ENCODE measurements around the gene SLC35A1. TPM values are rescaled to one million over a fixed set of nuclear protein-coding genes. Genes with fewer than 3 reads are reported as not detected.

SLC35A1 gene
- total RNA-seq, 1 donor from 2014 or later: 10.9 TPM

DNA sequence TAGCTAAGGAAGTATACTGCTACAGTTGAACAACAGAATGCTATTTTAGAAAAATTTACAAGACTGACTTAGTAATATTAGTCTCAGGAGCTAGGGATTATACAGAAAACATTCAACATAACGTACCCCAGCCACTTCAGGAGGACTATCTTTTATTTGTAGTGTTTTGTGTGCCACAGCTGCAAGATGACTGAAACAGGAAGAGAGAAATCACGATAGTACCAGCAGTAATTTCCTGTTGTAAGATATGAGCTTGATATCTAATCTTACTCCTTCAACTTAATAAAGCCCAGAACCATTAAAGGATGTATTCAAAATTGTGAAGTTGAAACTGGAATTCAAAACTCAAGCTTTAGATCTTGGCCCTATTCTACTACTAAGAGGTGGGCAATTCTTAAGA is 42.1 kb downstream of the SLC35A1 start:
- DNase-seq (ENCODE audit: missing footprints) (no peak), ATAC-seq (no peak)
- intact Hi-C loops (cut with DNase I): no loop called here

- DNase-seq (ENCODE audit: missing footprints): no peak
- no peak for ATAC-seq
- intact Hi-C loops (cut with DNase I): no loop called here
Measured at GRCh38 chr6:87518453-87518852, 45.7 kb downstream of the SLC35A1 start.

GRCh38 chr6:87522686-87523085 is 49.9 kb downstream of the SLC35A1 start:
- ATAC-seq: no peak
- no peak for DNase-seq (ENCODE audit: missing footprints)
- intact Hi-C loops (cut with DNase I): no loop called here

DNA sequence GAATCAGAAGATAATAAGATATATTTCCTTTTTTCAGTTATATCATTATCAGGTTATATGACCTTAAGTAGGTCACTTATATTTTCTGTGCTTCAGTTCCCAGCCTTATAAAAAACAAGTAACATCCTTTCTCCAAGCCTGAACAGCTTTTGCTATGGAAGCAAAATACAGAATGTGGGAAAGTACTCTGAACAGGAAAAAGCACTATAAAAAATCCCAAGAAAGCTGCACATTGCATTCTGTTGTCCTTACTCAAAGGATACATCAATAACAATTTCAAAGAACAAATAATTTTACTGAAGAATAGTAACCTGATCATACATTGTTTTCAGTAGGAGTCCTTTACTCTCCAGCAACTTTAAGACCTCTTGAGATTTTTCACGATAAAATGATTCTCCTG is 56.4 kb downstream of the SLC35A1 start:
- ATAC-seq (no peak), DNase-seq (ENCODE audit: missing footprints) (no peak)
- intact Hi-C loops (cut with DNase I): no loop called here

DNA sequence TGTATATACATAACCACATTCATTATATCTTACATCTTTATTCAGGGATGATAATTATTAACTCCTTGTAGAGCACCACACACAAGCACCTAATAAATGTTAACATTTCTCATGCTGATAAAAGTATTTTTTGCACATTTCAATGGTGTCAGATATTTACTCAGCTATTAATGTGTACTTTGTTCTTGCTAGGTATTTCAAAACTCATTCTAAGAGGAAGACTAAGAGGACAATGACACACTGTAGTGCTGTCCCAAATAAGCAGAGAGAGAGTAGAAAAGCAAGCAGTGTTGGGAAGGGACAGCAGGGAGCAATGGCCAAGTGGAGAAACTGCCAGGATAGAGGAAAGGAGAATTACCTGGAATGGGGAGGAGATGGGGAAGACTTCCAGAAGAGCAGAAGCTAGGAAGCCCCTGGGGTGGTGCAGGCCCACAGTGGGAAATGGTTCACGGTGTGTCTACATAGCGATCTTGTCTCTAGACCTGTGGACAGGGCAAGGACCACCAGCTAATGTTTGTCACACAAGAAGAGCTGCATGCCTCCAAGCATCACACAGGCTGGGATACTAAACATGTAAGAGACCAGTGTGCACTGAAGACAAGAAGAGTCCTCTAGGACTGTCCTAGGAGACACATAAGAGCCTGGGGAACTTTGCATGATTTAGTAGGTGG is 61.7 kb downstream of the SLC35A1 start:
- no peak for DNase-seq (ENCODE audit: missing footprints)
- no peak for ATAC-seq
- intact Hi-C loops (cut with DNase I): no loop called here

DNA sequence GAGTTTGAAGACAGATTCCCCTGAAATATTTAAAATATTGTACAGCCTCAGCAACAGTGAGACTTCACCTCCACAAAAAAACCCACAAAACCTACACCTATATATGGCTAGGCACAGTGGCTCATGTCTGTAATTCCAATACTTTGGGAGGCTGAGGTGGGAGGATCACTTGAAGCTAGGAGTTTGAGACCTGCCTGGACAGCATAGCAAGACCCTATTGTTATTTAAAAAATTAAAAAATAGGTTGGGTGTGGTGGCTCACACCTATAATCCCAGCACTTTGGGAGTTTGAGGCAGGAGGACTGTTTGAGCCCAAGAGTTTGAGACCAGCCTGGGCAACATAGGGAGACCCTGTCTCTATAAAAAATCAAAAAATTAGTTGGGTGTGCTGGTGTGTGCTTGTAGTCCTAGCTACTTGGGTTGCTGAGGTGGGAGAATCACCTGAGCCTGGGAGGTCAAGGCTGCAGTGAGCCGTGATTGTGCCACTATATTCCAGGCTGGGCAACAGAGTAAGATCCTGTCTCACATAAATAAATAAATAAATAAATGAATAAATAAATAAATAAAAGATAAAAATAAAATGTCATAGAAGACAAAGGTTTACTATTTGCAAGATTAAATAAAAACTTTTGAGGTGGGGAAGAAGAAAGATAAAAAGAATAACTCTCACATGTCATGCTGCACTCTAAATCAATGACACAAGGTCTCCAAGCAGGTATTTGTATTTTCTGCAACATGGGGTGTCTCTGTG is 65.9 kb downstream of the SLC35A1 start:
- DNase-seq (ENCODE audit: missing footprints) (no peak), ATAC-seq (no peak)
- intact Hi-C loops (cut with DNase I): no loop called here

GRCh38 chr6:87539554-87539953 is 66.8 kb downstream of the SLC35A1 start:
- ATAC-seq (no peak), DNase-seq (ENCODE audit: missing footprints) (no peak)
- intact Hi-C loops (cut with DNase I): no loop called here

- ATAC-seq (peak; percentile 42), DNase-seq (ENCODE audit: missing footprints) (no peak)
- intact Hi-C loops (cut with DNase I): no loop called here
Measured at GRCh38 chr6:87540539-87540938, 67.8 kb downstream of the SLC35A1 start.

GRCh38 chr6:87541041-87541440 is 68.3 kb downstream of the SLC35A1 start:
- intact Hi-C loops (cut with DNase I): no loop called here
- ATAC-seq (no peak), DNase-seq (ENCODE audit: missing footprints) (no peak)

- no peak for DNase-seq (ENCODE audit: missing footprints)
- peak; percentile 65 for ATAC-seq
- intact Hi-C loops (cut with DNase I): no loop called here
Measured at GRCh38 chr6:87541744-87542143, 69.0 kb downstream of the SLC35A1 start.

- no peak for ATAC-seq
- intact Hi-C loops (cut with DNase I): no loop called here
- DNase-seq (ENCODE audit: missing footprints): no peak
Measured at GRCh38 chr6:87543696-87544473, 71.1 kb downstream of the SLC35A1 start.

GRCh38 chr6:87544474-87544735 is 71.6 kb downstream of the SLC35A1 start:
- intact Hi-C loops (cut with DNase I): no loop called here
- DNase-seq (ENCODE audit: missing footprints) (no peak), ATAC-seq (no peak)

- intact Hi-C loops (cut with DNase I): no loop called here
- ATAC-seq (no peak), DNase-seq (ENCODE audit: missing footprints) (no peak)
Measured at GRCh38 chr6:87551799-87552198, 79.0 kb downstream of the SLC35A1 start.

- DNase-seq (ENCODE audit: missing footprints): no peak
- intact Hi-C loops (cut with DNase I): no loop called here
Measured at GRCh38 chr6:87553159-87553765, 80.5 kb downstream of the SLC35A1 start.

GRCh38 chr6:87555506-87555905 is 82.7 kb downstream of the SLC35A1 start:
- intact Hi-C loops (cut with DNase I): no loop called here
- no peak for ATAC-seq
- DNase-seq (ENCODE audit: missing footprints): no peak

More at GRCh38 chr6:87553159-87553765, 80.5 kb downstream of the SLC35A1 start:
- ATAC-seq: no peak

DNA sequence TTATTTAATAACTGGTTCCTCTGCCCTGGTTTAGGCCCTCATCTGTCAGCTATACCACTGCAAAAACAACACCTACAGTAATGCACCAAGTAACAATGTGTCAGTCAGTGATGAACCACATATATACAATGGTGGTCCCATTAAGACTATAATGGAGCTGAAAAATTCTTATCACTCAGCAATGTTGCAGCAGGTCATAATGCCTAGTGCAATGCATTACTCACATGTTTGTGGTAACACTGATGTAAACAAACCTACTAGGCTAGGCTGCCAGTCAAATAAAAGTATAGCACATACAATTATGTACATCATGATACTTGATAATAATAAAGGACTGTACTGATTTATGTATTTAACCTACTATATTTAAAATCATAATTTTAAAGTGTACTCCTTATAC is 85.7 kb downstream of the SLC35A1 start:
- intact Hi-C loops (cut with DNase I): no loop called here
- ATAC-seq: no peak
- no peak for DNase-seq (ENCODE audit: missing footprints)

DNA sequence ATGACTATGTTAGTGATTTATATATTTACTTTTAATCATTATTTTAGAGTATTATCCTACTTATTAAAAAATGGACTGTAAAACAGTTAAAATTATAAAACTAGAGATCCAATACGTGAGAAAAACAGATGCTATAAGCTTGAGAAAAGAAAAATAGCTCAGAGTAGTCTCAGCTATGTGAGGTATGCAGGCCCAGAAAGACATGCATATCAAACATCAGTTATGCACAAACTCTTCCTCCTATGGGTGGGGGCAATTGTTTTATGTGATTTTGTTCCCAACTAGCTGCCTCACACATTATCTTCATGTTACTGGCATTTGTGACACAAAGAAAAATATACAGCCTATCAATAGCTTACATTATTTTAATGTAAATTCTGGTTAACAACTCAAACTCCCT is 88.2 kb downstream of the SLC35A1 start:
- intact Hi-C loops (cut with DNase I): no loop called here
- ATAC-seq (no peak), DNase-seq (ENCODE audit: missing footprints) (no peak)

Measured in Right ventricle myocardium inferior (tissue), 1 donor.